ENCODE results near the gene RYR3. TPM values are rescaled to one million over a fixed set of nuclear protein-coding genes. Genes with fewer than 3 reads are reported as not detected.
"Not testable (repeated sequence)": the region's sequence is repeated elsewhere in the genome, so short reads cannot be mapped to it uniquely, and the experiment has no call there.

Gene RYR3
- total RNA-seq, 1 donor from 2014 or later: 0.02 TPM

DNA sequence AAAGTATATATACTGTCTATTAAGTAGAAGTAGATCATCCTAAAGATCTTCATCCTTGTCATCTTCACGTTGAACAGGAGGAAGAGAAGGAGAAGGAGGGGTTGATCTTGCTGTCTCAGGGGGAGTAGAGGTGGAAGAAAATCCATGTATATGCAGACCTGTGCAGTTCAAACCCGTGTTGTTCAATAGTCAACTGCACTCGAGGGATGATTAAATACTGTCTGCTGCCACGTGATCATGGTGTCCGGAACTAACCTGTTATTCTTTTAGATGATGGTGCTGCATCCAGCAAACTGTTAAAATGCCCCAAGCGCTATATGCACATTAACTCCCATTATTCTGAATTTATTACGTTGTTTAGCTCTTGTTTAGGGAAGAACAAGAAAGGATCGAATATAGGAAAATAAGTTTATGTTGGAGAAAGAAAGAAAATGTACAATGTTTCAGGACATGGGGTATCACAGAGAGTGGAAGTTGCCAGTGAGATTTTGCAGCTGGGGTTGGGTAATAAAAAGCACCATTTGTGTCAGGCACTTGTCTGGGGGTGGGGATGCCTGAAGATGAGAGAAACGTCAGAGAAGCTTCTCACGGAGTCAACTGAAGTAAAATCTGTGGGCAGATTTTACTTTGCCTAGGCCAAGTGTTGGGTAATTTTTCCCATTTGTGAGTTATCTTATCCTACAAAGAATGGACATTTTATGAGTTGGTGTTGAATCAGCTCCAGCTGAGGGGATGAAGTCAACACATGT lies 229.2 kb downstream of the RYR3 start:
- ATAC-seq (peak; percentile 57), DNase-seq (no peak)
- intact Hi-C loops (cut with micrococcal nuclease): no loop called here

GRCh38 chr15:33543957-33544356 lies 233.2 kb downstream of the RYR3 start:
- intact Hi-C loops (cut with micrococcal nuclease): no loop called here
- ATAC-seq (no peak), DNase-seq (no peak)

GRCh38 chr15:33545866-33546265 lies 235.1 kb downstream of the RYR3 start:
- intact Hi-C loops (cut with micrococcal nuclease): no loop called here

DNA sequence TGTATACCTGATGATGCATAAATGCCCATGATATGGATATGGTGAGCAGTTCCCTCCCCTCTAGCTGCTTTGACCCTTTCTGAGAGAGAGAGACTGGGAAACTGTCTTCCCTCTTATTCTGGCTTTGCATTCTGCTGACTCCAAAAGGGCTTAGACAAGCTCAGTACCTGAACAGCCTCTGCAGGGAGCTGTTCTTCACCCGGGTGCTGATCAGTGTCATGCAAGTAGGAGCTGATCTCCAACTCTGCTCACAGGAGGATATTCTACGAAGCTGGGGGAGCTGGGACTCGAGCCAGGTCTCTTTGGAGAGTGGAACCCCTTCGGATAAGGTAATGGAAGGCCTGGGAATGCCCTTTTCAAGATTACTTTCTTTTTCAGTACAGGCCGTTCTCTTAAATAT lies 237.1 kb downstream of the RYR3 start:
- intact Hi-C loops (cut with micrococcal nuclease): no loop called here
- ATAC-seq: no peak

More at GRCh38 chr15:33545866-33546265, 235.1 kb downstream of the RYR3 start:
- ATAC-seq: no peak
- no peak for DNase-seq

GRCh38 chr15:33551860-33552259 lies 241.1 kb downstream of the RYR3 start:
- DNase-seq: no peak
- ATAC-seq: no peak
- intact Hi-C loops (cut with micrococcal nuclease): no loop called here

More for the DNA sequence above, 237.1 kb downstream of the RYR3 start:
- DNase-seq: no peak

- intact Hi-C loops (cut with micrococcal nuclease): no loop called here
- ATAC-seq (no peak), DNase-seq (no peak)
These were observed 242.4 kb downstream of the RYR3 start for GRCh38 chr15:33553157-33553556.

GRCh38 chr15:33559207-33559890 lies 248.6 kb downstream of the RYR3 start:
- ATAC-seq: no peak
- DNase-seq: no peak
- intact Hi-C loops (cut with micrococcal nuclease): no loop called here

GRCh38 chr15:33561407-33561806 lies 250.6 kb downstream of the RYR3 start:
- no peak for ATAC-seq
- no peak for DNase-seq
- intact Hi-C loops (cut with micrococcal nuclease): no loop called here

DNA sequence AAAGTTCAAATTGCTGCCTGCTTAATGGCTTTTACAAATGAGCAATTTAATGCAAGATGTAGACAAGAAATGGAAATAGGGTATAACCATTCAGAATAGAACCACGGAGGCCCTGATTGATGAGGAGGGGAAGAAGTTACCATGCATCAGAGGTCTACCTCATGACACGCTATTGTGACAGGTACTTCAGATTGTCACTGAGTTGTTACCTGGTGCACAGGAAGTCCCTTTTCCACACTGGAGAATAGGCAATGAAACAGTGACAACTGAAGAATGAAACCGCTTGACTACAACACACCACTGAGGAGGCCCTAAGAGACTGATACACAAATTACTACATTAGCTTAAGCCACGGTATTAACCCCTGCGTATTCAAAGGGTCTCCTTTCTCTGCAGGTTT lies 251.2 kb downstream of the RYR3 start:
- ATAC-seq (no peak), DNase-seq (no peak)
- intact Hi-C loops (cut with micrococcal nuclease): no loop called here

- no peak for DNase-seq
- intact Hi-C loops (cut with micrococcal nuclease): no loop called here
- no peak for ATAC-seq
These were observed 254.3 kb downstream of the RYR3 start for GRCh38 chr15:33565094-33565493.

DNA sequence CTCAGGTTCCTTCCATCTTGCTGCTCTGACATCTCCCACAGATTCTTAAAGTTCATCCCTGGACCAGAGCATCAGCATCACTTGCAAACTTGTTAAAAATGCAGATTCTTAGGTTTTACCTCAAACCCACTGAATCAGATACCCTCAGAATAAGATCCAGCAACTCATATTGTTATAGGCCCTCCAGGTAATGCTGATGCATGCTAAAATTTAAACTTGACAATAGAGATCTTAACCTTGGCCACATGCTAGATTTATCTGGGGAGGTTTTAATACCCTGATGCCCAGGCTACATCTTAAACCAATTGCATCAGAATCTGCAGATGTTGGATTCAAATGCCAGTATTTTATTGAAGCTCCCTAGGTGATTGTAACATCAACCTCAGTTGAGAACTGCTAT lies 256.9 kb downstream of the RYR3 start:
- intact Hi-C loops (cut with micrococcal nuclease): no loop called here
- no peak for ATAC-seq

DNA sequence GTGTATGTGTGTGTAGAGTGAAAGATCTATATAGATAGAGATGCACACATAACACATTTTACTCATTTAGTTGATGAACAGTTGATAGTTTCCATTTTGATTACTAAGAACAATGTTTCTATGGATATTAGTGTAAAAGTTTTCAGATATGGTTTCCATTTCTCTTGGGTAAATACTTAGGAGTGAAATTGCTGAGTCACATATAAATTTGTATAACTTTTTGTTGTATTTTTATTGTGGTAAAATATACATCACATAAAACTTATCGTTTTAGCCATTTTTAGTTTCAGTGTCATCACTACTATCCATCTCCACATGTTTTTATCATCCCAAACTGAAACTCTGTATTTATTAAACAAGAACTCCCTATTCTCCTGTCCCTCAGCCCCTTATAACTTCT lies 258.3 kb downstream of the RYR3 start:
- DNase-seq: no peak
- intact Hi-C loops (cut with micrococcal nuclease): no loop called here
- no peak for ATAC-seq

More for the DNA sequence above, 256.9 kb downstream of the RYR3 start:
- no peak for DNase-seq

GRCh38 chr15:33577911-33578310 lies 267.1 kb downstream of the RYR3 start:
- intact Hi-C loops (cut with micrococcal nuclease); ATAC-seq; DNase-seq: not testable (repeated sequence)

- no peak for ATAC-seq
- intact Hi-C loops (cut with micrococcal nuclease): no loop called here
These were observed 269.8 kb downstream of the RYR3 start for GRCh38 chr15:33580526-33580925.

DNA sequence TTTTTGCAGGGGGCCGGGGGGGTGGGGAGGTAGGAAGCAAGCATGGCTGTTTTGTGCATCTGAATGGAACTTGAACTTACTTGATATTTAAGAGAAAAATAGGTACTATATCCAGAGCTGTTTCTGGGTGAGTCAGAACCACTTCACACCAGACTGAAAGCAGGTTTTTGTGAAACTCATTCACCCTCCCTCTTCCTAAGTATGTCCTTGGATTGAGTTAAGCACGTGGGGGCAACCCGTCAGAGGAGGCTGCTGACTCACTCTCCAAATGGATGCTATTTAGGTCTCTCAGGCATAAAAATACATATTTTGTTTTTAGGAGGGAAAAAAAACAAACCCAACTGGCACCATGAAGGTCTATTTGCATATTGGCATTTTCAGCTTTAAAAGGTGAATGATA lies 270.3 kb downstream of the RYR3 start:
- intact Hi-C loops (cut with micrococcal nuclease): no loop called here
- DNase-seq: no peak
- ATAC-seq: no peak

More at GRCh38 chr15:33580526-33580925, 269.8 kb downstream of the RYR3 start:
- no peak for DNase-seq

GRCh38 chr15:33584797-33585196 lies 274.0 kb downstream of the RYR3 start:
- DNase-seq (no peak), ATAC-seq (peak; percentile 55)
- intact Hi-C loops (cut with micrococcal nuclease): no loop called here

- ATAC-seq (no peak), DNase-seq (no peak)
- intact Hi-C loops (cut with micrococcal nuclease): no loop called here
These were observed 276.3 kb downstream of the RYR3 start for GRCh38 chr15:33586786-33587697.

DNA sequence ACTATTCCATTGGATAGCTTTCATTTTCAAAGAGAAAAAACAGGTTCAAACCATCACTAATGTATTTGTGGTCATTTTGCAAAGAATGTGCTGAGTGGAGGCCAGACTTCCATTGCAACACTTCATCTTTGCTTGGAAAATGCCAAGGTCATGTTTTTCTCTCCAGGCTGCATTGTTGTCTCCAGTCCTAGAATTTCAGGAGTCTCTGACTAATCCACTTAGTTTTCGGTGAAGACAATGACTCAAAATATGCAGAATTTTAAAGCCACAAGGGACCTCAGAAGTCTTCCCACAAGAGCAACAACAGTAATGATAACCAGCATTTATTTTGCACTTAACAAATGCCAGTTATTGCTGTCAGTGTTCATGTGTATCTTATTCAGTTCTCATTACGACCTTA lies 277.0 kb downstream of the RYR3 start:
- no peak for DNase-seq
- no peak for ATAC-seq
- intact Hi-C loops (cut with micrococcal nuclease): no loop called here

DNA sequence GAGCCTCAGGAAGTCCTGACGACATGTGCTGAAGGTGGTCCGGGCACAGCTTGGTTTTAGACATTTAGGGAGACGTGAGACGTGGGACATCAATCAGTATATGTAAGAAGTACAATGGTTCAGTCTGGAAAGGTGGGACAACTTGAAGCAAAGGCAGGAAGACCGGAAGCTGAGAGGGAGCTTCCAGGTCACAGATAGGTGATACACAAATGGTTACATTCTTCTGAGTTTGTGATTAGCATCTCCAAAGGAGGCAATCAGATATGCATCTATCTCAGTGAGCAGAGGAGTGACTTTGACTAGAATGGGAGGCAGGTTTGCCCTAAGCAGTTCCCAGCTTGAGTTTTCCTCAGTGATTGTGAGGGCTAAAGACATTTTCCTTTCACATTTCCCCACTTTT lies 282.1 kb downstream of the RYR3 start:
- intact Hi-C loops (cut with micrococcal nuclease): no loop called here
- DNase-seq: no peak
- ATAC-seq: no peak

DNA sequence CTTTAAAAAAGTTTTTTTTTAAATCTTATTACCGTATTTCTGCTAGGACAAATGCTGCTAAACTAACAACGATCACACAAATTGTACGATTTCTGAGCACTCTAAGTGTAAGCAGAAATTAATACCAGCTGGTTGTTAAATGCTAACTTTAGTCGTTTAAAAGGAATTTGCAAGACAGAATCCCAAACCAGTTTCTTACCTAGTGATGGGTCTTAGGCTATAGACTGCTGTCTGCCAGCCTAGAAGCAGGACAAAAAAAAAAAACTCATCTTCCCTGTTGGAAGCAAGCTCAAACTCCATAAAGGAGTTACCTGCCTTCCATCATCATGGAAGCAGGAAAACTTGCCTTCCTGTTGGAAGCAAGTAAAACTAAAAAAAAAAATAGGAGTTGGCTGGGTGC lies 287.6 kb downstream of the RYR3 start:
- ATAC-seq; intact Hi-C loops (cut with micrococcal nuclease); DNase-seq: not testable (repeated sequence)
